GM20431 (cell line): ENCODE measurements around the gene SMAD7.

Experiments used
- in situ Hi-C: fragments of 300-500 bp; cut with MseI, MboI; formaldehyde crosslinking; loops from one replicate; pipeline ENCODE4 v1.15.0; 2020; ENCODE audit warnings: low sequenced_read_pairs; ENCODE audit not compliant: unreplicated experiment

SMAD7 gene

DNA sequence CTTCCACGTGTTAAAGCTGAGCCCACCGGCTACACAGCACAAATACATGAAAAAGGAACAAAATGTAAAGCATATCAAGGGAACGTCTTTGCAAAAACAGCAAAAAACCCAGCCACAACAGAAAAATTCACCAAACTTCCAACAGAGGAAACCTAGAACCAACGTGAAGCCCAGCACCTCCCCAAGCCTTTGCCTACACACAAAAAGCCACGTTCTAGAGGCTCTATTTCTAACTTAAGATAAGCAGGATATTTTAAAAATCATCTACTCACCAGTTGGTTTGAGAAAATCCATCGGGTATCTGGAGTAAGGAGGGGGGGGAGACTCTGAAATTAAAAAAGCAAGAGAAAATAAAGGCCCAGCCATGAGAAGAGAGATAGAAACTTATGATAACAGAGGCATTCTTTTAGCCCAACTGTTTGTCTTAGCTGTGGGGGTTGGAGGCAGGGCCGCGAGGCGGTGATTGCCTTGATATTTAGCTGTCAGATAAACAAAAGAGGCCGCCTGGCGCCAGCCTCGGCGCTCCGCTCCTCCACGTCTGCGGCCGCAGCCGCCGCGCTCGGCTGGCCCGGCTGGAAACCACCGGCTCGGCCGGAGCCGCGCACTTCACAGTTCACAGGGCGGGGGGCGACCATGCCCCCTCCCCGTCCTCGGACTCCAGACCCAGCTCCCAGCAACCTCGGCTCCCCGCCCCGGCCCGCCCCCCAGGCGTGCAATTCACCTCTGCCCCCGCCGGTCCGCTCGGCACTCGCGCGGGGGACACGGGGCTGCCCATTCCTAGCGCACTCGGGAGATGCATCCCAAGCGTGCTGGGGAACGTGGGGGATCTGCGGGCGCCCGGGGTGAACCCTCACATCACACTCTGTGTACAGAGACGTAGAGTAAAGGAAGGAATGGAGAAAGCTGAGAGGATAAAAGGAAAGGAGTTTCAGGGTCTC is 2.4 kb downstream of the SMAD7 start:
- in situ Hi-C loops, result no loop called here

DNA sequence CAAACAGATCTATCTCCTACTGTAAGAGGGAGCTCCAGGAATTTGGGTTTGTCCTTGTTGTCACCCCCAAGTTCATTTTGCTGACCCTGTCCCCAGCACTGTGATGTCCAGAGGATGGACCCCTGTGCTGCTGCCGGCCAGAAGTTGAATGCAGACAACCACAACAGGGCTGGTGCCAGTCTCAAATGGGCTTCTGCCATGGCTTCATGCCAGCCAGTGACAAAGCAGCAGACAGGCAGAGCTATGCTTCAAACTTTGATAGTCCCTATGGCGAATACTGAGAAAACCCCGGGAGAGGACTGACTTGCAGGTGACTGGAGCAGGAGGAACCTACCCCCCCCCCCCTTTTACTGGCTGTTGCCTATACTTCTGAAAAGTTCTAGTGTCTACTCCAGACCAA is 3.2 kb downstream of the SMAD7 start:
- in situ Hi-C loops, result no loop called here

DNA sequence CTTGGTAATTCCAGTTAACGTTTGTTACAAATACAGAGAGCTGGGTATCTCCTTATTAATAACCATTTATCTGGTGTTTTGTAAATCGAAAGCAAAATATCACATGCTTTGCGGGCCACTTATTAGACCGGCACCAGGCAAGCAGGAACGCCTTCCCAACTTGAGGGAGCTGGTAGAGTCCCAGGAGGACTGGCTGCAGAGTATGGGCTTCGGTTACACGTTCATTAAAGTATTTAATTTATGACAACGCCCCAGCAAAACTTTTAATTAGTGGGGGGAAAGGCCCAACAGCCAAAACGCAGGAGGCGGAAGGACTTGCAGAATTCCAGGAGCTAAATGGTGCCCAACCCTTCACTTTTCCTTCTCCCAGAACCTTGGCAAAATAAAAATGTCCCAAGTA is 3.7 kb downstream of the SMAD7 start:
- in situ Hi-C loops, result no loop called here

DNA sequence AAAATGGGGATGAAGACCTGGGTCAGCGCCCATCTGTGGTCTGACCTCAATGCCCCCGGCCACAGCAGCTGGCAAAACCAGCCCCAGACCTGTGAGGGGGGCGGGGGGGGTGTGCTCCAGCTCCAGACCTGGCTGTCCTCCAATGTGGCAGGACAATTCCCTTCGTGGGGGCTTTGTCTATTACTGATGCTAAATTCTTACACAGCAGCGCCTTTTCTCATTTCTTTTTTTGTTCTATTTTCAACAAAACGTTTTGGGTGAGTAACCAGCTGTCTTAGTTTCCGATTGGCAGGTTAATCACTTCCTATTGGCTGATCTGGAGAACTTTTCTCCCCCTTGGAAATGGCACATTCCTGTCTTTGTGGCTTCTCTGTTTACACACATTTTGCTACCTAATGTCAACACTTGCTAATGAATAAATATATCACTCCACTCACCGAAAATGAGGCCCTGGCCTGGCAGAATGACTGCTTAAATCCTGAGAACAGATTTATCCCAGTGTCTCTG is 4.4 kb downstream of the SMAD7 start:
- in situ Hi-C loops, result no loop called here

DNA sequence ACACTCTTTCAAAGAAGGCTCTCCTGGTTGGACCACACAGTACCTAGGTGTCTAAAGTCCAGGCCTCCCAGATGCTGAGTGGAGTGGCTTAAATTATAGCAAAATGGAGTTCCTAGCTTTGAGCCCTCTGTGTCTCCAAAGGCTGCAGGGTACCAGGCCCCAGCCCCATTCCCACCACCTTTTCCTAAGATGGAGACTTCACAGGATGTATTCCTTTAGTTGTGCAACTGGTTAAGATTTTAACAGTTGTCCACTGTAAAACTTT is 4.9 kb downstream of the SMAD7 start:
- in situ Hi-C loops, result no loop called here

DNA sequence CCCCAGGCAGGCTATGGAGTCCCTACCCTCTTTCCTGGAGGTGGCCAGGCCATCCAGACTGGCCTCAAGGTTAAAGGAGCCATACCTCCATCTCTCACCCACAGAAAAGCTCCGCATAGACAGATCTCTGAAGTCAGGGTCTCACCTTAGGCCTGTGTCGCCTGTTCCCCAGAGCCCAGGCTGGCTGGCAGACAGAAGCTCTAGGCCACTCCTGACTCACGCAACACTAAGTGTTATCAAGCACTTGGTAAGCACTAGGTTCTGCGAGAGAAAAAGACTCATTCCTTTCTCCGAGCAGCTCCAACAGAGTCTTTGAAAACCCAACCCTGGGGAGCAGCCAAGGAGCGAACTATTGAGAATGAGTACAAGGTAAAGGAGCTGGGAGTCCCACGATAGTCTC is 6.1 kb downstream of the SMAD7 start:
- in situ Hi-C loops, result no loop called here

DNA sequence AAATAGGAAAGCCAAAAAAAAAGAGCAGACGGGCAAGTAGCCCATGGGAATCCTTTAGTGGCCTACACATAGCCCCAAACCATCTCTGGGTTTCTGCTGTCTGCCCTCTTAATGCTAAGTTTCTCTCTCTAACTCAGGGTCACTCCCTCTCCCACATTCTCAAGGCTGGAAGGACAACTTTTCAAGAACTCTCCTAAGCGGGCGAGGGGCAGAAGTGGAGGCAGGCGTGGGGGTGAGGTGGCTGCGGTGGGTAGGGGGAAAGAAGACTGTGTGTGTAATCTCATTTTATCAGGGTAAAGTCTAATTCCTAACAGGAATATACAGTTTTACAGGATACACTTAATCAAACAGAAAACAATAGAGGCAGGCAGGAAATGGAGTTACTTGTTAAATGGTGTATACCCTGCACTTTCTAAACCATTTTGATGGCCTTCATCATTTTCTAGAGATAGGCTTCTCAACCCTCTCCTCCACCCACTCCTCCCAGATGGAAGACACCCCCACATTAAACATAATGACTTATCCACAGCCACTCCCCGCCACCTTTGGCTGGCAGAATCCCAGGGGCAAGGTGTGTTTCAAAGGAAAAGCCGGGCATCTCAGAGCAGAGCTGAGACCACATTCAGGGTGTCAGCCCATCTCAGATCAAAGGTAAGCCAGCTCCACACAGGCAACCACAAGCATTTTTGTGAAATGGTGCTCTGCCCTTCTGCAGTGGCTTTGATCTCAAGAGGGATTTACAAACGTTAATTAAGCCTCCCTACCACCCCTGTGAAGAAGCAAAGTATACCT is 6.8 kb downstream of the SMAD7 start:
- in situ Hi-C loops, result no loop called here

DNA sequence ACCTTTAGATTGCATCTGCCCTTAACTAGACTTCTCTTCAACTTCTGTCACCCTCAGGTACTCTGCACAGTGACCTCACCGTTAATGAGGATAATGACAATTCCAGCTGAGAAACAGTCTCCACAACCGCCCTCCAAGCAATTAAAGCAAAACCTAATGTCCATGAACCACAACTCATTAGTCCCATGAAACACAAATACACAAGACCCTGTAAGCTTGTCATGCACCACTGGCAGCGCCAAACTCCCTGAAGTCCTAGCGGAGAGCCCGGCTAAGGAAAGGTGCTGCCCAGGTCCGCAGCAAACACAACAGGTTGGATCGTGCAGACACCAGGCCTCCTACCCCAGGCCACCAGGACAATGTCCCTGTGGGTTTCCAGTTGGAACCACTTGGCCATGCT is 7.4 kb downstream of the SMAD7 start:
- in situ Hi-C loops, result no loop called here

DNA sequence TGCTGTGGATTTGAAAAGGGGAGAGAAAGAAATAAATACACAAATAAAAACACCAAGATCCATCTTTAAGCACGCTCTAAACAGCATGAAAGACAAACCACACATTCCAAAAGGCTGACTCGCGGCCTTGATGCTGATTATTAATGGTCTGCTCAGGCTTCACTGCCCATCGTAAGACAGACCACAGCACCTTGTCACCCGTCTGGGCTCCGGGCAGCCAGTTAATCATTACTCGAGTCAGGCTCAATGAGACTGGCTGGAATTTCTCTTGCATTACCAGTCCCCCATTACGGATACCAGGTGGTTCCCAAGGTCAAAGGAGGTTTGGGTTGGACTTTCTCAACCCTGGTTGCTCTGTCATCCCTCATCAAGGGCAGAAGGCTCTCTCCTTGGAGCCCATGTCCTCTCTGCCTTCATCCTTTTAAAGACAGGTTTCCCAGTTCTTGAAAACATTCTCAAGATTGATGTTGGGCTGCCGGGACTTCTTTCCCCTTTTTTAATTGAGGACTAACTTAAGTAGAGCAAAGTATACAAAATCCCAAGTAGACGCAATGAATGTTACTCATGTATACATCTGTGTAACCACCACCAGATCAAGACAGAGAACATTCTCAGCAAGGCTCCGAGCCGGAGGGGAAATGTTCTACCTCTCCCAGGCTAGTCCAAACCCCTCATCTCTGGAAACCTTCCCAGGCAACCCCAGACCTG is 8.1 kb downstream of the SMAD7 start:
- in situ Hi-C loops, result no loop called here

DNA sequence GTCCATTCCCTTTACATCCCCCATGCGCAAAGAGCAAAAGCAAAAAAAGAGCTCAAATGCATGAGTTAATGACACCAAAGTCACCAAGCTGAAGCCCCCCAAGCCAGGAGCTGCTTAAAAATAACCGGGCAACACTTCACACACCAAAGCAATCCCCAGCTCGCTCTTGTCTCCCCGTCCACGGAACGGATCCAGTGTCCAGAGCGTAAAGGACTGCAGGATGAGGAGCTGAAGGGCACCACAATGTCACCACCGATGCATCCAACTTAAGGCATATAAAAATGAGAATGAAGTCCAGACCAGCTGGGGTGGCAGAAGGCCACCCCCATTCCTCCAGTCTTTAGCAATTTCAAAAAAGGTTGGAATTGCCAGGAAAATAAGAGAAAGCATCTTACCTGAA is 8.7 kb downstream of the SMAD7 start:
- in situ Hi-C loops, result no loop called here

DNA sequence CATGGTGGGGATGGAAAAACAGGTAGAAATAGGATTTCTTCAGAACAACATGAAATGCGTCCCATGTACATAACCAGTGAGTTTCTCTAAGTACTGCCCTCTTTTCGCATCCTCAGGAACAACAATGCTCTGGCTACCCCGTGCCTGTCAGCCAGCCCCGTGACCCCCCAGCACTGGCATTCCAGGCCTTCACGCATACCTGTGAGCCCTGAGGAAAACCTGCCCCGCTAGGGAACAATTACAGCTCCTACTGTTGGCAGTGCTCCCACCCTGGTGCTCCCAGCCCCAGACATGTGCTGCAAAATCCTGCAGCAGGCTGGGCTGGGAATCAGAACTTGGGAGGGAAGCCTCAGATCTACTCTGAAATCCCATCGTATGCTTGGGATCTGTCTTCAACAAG is 9.1 kb downstream of the SMAD7 start:
- in situ Hi-C loops, result no loop called here

DNA sequence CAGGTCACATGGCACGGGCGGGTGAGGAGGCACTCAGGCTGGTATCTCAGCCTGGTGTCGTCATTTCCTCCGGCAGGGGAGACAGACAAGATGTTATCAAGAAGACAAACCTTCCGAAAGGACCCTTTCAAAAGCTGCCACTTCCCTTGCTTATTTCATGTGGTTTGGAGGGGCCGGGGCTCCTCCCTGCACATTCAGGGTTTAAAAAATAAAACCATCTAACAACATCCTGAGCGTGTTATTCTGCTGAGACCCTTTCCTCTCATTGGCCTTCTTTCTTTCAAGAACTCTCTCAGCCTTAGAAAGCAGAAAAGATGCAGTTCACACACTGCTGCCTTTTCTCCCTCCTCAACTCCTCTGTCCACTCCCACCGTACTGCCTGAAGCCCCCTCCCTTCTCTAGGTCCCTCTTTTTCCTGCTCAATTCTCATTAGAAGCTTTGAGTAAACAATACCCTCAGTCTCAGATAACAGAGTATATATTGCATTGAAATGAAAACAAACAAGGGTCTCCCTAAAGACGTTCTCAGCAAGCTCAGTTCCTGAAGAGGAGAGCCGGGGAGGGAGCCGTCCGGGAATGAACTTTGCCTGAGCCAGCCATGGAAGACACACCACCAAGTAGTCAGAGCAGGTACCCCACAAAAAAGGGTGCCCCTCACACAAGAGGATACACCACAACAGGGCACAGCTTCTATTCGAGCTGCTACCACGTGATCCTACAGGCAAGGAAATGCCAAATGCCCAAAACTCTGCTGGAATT is 9.7 kb downstream of the SMAD7 start:
- in situ Hi-C loops, result no loop called here

DNA sequence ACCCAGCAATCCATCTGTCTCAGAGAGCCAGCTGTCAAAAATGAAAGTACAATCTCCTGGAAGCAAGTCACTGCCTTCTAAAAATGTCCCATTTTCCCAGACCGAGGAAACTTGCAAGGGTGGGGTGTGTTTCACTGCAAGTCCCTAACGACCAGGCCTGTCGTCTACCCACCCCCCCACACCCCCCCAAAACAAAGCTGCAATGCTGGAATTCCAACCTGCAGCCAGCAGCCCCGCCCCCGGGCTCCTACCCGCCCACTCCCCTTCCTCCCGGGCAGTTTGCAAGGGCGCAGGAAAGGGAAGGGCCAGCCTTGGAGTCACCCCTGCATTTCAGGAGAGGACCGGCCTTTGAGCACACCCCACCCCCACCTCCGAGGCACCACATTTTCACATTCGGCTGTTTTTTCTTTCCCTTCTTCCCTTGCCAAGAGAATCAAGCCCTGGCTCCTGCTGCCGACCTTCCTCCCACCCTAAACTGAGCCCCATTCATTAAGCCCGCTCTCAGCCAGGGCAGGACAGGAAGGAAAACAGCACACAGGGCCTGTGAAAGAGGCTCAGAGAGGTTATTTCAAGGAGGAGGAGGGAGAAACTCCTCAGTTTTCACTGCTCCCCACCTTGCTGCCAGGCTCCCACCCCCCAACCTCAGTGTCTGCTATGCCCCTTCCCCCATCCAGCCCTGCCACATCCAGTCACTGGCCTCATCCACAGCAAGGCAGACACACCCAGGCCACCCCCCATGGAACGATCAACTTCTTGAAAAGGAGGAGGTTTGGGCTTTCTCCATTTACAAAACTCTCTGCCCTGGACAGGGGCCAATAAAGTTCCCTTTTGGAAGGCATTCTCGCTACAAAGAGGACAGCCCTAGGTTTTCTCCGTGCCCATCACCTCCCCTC is 11.3 kb downstream of the SMAD7 start:
- in situ Hi-C loops, result no loop called here

DNA sequence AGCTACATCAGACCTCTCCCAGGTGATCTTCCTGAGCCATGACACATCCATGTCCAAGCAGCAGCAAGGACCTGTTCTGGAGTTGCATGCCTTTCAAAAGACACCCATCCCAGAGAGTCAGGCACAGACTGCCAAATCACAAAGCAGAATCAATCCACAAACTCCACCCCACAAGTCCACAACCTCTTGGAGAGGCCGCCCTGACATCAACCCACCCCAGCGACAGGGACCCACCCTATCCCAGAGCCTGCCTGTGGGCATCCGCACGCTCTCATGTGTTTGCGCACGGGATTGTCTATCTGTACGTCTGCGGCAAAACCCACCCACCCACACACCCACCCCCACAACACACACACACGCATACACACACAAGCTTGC is 11.9 kb downstream of the SMAD7 start:
- in situ Hi-C loops, result no loop called here

DNA sequence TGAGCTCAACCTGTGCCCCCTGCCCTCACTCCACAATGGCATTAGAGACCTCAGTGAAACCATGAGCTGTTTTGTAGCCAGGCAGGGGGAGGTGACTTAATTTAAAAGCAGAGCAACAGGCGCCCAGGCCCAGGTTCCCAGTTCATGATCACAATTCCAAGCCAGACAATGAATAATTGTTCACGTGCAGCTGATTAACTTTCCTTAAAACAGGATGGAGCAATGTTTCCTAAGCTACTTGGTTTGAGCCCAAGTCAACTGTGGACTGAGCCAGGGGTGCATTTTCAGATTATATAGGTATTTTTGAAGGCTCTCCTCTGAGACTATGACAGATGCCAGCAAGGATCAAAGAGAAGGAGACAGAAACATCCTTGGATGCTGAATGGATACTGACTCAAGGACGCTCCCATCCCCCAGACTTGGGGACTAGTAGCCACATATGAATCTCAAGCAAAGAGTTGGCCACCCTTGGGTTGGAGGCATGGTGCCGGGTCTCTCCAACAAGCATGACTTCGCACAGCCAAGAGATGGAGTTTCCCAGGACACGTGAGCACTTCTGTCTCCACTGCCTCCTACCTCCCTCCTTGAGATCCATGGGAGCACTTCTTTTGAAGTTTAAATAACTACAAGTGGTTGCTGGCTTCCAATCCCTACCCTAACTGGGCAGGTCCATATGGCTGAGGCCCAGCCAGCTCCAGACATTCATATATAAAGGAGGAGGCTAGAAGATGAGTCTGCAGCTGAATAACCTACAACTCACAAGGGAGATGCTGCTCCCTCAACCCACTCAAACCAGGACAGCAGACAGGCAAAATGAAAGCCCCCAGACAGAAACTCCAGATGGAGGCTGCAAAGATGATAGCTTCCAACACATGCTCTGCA is 12.7 kb downstream of the SMAD7 start:
- in situ Hi-C loops, result no loop called here

DNA sequence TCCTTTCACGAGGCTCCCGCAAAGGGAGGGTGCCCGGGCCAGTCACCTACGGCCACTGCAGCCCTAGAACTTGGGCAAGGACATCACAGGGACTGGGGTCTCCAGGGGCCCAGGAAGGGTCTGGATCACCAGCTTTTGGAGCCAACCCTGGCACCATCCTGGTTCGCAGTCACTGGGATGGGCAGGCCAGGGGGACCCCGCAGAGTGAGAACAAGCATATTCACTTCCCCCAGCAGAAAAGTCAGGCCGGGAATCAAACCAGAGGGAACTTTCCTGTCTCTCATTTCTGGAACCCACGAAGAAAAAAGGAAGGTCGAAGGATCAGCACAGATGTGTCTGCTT is 15.4 kb downstream of the SMAD7 start:
- in situ Hi-C loops, result no loop called here

DNA sequence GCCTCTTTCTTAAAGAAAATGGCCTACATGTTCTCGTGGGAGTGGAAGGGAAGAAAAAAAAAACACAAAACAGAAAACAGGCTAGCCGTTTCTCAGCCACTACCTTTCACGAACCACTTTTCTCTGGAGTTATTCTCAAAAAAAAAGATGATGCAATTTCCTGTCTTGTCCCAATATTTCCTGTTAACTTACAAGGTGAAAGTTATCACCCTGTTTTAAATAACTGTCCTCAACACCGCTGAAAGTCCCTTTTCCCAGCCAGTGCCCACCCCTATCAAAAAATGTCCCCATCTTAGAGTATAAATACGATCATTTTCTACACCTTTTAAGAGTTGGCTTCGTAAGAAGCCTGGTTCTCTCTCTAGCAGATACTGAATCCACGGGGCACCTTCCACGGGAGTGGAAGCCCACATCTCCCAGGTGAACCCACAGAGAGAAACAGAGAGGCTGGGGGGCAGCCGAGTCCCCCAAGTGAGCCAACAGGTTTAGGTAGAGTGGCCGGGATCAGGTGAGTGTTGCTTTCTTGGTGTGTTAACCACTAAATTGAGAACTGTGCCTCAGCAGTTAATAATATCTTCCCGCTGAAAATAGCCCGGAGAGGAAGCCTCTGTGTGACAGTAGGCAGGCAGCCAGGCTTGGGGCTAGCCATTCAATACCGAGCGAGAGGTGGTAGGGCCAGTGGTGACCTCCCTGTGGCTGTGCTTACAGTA is 15.9 kb downstream of the SMAD7 start:
- in situ Hi-C loops, result no loop called here

DNA sequence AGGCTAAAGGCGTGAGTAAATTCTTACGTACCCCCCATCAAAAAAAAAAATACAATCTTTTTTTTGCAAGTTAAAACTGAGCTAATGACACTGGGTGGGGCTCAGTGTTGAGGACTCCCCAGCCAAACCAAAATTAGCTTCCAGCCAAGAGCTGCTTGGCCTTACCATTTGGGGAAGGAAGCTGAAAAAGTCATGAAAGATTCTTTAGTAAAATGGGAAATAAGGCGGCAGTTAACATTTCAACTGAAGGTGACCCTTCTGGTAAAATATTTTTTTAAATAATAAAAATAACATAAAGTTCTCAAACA is 16.4 kb downstream of the SMAD7 start:
- in situ Hi-C loops, result no loop called here
